GM21390 (cell line): ENCODE results near the gene APOL6.
"Not testable (repeated sequence)": the region's sequence is repeated elsewhere in the genome, so short reads cannot be mapped to it uniquely, and the experiment has no call there.

Experiments
- ATAC-seq: cut with Tn5 transposase; IDR thresholded peaks from one replicate; pipeline ENCODE4 v1.9.1; 2021; ENCODE audit not compliant: unreplicated experiment

Gene APOL6

DNA sequence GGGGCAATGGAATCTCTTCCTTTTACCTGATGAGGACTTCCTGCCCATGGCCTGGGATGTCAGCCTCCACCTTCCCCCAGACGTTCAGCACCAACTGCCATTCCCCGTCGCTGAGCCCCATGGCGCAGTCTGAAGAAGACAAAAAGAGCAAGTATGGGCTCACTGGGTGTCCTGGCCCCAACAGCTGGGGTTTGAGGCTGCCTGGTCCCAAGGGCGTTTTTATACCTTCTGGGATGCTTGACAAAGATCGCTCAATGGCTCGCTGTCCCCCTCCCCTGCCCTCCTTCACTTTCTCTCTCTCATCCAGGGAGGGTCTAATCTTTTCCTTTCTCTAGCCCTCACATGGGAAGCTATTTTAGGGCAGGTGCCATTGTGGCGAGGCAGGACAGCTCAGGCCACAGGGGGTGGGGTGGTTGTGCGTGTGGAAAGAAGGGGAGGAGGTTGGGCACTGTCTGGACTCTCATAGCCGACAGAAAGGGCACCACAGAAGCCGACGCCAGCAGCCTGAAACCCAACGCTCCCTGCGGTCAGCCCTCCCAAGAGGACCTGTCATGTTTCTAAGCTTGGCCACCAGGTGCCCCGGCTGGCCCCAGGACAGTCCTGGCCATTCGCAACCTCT lies 31.0 kb upstream of the APOL6 start, which contains the start of gene MB:
TSS of gene MB (minus strand) at position 193 of the 619 bp plus-strand sequence. CDS start at position 121, 72 bp downstream.
- no peak for ATAC-seq

DNA sequence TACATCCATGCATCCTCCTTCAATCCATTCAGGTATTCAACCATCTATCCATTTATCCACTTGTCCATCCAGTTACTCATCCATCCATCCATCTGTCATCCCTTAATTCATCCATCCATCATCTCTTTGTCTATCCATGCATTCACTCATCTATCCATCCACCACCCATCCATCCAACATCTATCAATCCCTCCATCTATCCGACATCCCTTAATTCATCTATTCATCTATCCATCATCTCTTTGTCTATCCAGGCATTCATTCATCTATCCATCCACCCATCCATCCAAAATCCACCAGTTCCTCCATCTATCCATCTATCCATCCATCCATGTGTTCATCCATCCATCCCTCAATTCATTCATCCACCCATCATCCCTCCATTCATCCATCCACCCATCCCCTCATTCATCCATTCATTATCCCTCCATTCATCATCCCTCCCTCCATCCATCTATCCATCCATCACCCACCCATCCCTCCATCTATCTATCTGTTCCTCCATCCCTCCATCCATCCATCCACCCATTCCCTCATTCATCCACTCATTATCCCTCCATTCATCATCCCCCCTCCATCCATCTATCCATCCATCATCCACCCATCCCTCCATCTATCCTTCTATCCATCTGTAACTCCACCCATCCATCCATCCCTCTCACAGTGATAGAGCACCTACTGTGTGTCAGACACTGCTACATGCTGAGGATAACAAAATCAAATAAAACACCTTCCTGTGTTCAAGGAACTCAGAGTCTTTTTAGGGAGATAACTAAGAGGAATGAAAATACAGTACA lies 29.6 kb upstream of the APOL6 start:
- no peak for ATAC-seq

DNA sequence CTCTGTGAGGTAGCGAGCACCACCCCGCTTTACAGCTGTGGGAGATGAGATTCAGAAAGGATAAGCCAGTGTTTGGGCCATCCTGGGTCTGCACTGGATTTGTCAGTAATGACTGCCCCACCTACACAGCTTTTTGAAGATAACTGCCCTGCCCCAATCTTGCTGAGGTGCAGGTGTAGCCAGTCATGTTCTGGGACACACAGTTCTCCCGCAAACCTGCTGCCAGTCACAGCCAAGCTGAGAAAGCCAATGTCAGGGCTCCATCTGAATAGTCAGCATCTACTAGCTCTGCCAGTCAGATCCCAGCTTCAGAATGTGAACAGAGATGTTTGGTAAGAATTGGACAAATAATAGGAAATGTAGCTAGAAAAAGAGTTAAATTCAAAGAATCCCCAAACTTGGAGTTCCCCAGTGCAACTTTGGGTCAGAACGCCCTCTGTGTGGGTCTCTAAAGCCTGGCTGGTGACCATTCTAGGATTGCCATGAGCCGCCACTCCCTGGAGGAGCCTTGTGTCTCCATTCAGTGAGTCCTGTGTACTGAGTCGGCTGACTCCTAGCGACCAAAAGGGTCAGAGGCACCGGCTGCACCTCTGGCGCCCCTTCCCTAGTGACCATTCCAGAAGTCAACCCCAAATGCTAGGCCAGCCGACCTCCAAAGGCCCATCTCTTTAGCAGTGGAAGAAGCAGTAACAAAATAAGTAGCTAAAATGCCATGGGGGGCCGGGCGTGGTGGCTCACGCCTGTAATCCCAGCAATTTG lies 28.7 kb upstream of the APOL6 start:
- no peak for ATAC-seq

DNA sequence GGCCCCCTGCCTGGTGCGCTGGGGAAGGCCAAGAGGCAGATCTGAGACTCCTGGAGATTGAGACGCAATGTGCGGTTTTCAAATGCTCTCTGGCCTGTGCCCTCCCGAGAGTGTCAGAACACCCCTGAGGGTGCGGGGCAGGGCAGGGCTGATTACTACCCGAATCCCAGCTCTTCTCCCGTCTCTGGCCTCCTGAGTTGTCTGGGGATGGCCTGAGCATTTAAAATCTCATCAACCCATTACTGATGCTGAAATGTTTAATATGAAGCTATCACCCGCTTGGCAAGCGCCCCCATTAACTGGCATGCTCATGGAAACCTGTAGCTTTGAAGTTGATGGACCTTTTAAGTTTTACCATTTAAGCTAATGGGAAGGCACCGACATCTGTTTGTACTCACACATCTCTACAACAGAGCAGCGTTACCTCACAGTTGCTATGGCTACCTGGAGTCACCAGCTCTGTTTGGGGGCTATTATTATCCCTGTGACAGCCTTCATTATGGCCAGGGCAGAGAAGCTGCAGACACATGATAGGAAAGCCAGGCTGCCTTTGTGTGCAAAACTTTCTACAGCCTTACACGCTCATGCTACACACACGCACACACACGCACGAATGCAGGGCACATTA lies 27.5 kb upstream of the APOL6 start:
- no peak for ATAC-seq

DNA sequence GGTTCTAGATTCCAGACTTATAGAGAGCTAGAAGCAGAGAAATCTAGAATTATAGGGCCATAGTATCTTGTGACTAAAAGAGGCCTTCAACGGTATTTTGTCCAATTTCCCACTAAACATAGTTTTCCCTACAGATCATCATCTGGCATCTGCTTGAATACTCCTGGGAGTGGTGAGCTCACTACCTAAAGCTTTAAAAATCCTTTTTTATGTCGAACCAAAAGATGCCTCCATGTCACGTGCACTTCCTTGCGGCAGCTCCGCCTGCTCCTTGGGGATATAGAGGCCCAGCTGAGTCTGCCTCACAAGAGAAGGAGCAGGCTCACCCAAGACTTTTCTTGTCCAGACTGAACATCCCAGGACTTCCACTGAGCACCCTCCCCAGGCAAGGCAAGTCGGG lies 26.8 kb upstream of the APOL6 start:
- no peak for ATAC-seq

GRCh38 chr22:35622191-35622913 lies 25.9 kb upstream of the APOL6 start:
- ATAC-seq, result no peak

DNA sequence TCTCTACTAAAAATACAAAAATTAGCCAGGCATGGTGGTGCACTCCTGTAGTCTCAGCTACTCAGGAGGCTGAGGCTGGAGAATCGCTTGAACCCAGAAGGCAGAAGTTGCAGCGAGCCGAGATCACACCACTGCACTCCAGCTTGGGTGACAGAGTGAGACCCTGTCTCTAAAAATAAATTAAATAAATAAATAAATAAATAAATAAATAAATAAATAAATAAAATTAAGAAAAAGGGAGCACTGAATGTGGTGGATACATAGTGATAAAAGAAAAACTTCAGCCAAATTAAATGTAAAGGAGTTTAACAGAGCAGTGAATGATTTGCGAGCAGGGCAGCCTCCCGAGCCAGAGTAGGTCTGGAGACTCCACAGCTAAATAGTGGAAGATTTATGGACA lies 24.4 kb upstream of the APOL6 start:
- not testable (repeated sequence) for ATAC-seq

- no peak for ATAC-seq
Measured at GRCh38 chr22:35624547-35624946, 23.7 kb upstream of the APOL6 start.

DNA sequence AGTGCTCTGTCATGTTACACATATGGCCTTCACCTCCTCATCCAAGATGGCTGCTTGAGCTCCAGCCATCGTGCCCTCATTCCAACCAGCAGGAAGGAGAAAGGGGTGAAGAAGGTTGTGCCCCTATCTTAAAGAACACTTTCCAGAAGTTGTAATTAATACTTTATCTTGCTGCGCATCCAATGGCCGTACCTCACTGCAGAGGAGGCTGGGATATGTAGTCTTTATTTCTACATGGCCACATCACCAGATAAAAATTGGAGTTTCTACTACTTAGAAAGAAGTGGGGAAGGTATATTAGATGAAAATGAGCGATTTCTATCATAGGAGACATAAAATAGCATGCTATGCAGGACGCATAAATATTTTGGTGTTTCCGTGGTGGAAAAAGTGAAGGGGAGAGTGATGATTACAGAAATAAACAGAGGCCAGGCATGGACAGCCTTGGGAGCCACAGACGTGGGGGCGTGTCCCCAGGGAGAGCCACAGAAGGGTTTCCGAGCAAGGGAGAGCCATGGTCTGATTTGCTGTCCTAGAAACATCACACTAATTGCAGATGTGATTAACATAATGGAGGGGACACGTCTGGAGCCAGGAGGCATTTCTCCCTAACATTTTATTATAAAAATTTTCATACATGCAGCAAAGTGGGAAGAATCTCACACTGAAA lies 22.3 kb upstream of the APOL6 start:
- ATAC-seq, result no peak

DNA sequence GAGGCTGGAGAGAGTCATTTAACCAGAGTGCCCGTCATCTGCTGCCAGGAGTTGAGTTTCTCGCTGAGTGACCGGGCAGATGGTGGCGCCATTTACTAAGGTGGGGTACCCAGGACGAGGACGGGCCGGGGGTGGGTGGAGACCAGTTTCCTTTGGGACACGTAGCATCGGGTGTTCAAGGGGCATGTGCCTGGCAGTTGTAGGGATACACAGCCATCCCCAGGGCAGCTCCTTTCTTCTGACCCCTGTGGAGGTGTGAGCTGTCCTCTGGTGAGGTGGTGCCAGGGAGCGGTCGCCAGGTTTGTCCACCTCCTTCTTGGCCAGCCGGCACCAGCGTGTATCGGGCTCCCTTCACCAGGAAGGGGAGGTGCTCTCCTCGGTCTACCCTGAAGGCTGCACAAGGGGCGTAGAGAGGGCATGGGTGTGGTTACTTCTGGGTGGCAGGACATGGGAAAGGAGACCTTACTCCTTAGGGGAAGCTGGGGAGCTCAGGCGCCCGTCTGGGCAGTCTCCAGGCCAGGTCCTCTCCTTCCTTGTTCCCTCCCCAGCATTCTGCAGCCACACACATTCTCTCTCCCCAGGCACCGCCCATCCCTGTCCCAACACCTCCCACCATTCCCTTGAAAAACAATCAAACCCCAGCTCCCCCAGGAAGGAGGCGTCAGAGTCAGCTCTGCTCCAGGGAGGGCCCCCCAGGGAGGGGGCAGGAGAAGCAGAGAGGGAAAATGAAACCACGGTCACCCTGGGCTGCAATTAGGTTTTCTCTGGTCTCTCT lies 20.8 kb upstream of the APOL6 start:
- no peak for ATAC-seq

- ATAC-seq, result no peak
Measured at GRCh38 chr22:35628732-35629131, 19.5 kb upstream of the APOL6 start.

DNA sequence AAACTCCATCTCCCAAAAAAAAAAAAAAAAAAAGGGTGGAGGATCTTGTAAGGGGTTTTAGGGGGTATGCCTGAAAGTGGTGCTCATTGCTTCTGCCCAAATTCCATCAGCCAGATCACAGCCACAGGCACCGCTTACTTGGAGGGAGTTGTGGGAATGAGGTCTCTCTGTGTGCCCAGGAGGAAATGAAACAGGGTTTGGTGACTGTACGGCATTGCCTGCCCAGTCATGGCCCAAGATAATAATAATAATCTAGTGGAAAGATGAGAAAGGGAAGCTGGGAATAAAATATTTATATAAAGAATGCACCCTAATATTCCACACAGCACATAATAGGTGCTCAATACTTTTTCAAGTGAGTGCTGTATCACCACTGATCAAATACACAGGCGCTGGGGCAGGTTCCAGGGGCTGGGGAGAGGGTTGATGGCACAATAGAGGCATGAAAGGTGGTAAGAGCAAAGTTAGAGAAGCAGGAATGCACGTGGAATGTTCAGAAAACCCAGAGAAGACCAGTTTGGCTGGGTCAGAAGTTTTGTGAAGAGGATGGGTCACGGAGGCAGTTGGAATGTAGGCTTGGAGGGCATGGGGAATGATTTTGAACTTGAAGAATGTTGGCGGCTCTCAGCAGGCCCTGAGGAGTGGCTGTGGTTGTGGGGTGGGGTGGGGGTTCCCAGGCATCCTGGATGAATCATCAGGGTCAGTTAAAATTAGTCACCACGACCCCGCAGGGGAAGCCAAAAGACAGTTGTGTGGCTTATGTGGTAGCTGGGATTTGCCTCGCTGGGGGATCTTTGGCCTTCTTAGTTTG lies 18.6 kb upstream of the APOL6 start:
- ATAC-seq, result no peak

- no peak for ATAC-seq
Measured at GRCh38 chr22:35630387-35630793, 17.9 kb upstream of the APOL6 start.

DNA sequence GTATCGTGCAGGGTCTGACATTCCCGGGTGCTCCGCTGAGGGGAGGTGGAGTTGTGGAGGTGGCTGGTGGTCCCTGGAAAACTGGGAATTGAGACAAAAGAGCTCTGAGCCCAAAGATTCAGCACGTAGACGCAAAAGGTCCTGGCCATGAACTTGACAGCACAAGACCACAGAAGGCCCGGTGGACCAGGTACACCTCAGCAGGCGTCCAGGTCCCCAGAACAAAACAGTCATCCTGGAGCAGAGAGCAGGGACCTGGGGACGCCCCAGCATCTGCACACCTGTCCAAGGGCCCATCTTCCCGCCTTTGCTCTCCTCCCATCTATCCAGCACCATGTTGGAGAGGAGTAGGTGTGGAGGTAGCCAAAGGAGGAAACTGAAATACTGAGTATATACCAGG lies 17.4 kb upstream of the APOL6 start:
- no peak for ATAC-seq

- ATAC-seq, result no peak
Measured at GRCh38 chr22:35631597-35631996, 16.6 kb upstream of the APOL6 start.

DNA sequence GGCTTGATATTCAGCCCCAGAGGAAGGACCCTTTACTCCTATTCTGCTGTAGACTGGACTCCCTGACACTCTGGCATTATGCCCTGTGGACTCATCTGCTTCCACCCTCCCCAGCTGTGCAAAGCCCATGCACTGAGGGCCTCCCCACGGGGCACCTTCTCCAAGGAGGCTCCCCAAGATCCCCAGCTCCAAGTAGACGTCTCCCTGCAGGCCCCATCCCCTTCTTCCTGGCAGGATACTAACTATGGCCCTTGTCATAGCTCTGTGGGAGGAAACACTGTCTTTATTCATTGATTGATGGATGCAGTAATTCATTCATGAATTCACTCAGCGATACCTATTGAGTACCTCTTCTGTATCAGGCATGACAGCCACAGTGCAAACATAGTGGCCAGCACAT lies 15.3 kb upstream of the APOL6 start:
- no peak for ATAC-seq

DNA sequence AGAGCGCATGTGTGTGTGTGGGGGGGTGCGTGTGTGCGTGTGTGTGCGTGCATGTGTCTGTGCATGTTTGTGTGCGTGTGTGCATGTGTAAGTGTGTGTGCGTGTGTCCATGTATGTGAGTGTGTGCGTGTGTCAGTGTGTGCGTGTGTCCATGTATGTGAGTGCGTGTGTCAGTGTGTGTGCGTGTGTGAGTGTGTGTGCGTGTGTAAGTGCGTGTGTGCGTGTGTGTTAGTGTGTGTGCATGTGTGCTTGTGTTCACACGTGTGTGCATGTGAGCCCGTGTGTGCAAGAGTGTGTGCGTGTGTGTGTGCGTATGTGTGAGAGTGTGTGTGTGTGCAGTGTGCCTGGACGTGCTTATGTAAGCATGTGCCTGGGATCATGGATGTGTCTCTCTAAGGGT lies 14.7 kb upstream of the APOL6 start:
- ATAC-seq, result no peak

GRCh38 chr22:35634015-35634414 lies 14.2 kb upstream of the APOL6 start:
- ATAC-seq, result no peak
